Measurements from ENCODE around the gene ALPI.

GRCh38 chr2:232497348-232497747 lies 41.4 kb downstream of the ALPI start:
- TF ChIP-seq POLR2A (IDR thresholded peaks at IDR 0.05; ENCODE audit: borderline replicate concordance, extremely low read depth, insufficient read depth, insufficient read length) (no peak), FOSL1 (IDR thresholded peaks at IDR 0.05; ENCODE audit: low read depth) (no peak), CTCF (IDR thresholded peaks at IDR 0.05 in 2 of 3, conservative IDR thresholded peaks at IDR 0.05 in 1 of 3; ENCODE audit: borderline replicate concordance in 1 of 3, insufficient read depth in 1 of 3, low read depth in 2 of 3, low read length in 2 of 3) (no peak), EZH2 (IDR thresholded peaks at IDR 0.05) (no peak)

Data from HCT116 (cell line).